ENCODE data around the gene HEXD. TPM values are rescaled to one million over a fixed set of nuclear protein-coding genes. Genes with fewer than 3 reads are reported as not detected.

Gene HEXD
- total and polyA plus RNA-seq, 2 donors (not counting 3 experiments of a cell fraction or from before 2014, with no cell fraction given), result 12.9 to 18.6 TPM

GRCh38 chr17:82388223-82388921 lies 29.8 kb upstream of the HEXD start:
- intact Hi-C loops (cut with micrococcal nuclease), result no loop called here
- CTCF ChIA-PET, result no interaction called here
- no peaks in the 10 kb centered on the region for H4K20me1 ChIP-seq (replicated peaks; ENCODE audit: control insufficient read depth, extremely low read depth, insufficient read depth, low read length)
- BruUV-seq (replicated peaks), result no TSS peak
- H3K36me3 ChIP-seq (ENCODE audit: control insufficient read depth in 2 of 2, extremely low read depth in 1 of 2, insufficient read depth in 2 of 2, low read length in 2 of 2), result no peaks in the 10 kb centered on the region
- H3K9ac ChIP-seq (replicated peaks; ENCODE audit: extremely low read depth, insufficient read depth, low read length), result no peak overlapping the region
- H3K9me1 ChIP-seq (replicated peaks; ENCODE audit: control insufficient read depth, extremely low read depth, insufficient read depth, low read length), result no peaks in the 10 kb centered on the region
- H2AFZ ChIP-seq (ENCODE audit: low read depth, low read length), result no peak overlapping the region
- no peaks in the 10 kb centered on the region for H3K27me3 ChIP-seq (ENCODE audit: control insufficient read depth in 2 of 2, insufficient read depth in 2 of 2, low read length in 2 of 2)
- no peak for TF ChIP-seq POLR2A (IDR thresholded peaks at IDR 0.05; ENCODE audit: low read depth, low read length)
- TF ChIP-seq EZH2 (IDR thresholded peaks at IDR 0.05; ENCODE audit: borderline replicate concordance, low read depth, low read length, severe bottlenecking), result no peak
- TF ChIP-seq MAX (IDR thresholded peaks at IDR 0.05; ENCODE audit: insufficient read depth, insufficient read length), result no peak
- no peak for TF ChIP-seq MYC (IDR thresholded peaks at IDR 0.05; ENCODE audit: low read depth, low read length)
- TF ChIP-seq POLR2AphosphoS5 (IDR thresholded peaks at IDR 0.05; ENCODE audit: insufficient read depth, low read depth, low read length), result no peak
- no peak for TF ChIP-seq FOS (IDR thresholded peaks at IDR 0.05; ENCODE audit: borderline replicate concordance, insufficient read depth, low read length)
- TF ChIP-seq CTCF (IDR thresholded peaks at IDR 0.05; ENCODE audit: extremely low read depth in 1 of 2, insufficient read depth in 1 of 2, low read depth in 1 of 2, low read length in 2 of 2), result no peak
- TF ChIP-seq GATA2 (IDR thresholded peaks at IDR 0.05; ENCODE audit: insufficient read depth, insufficient read length, low read depth, low read length), result no peak
- TF ChIP-seq JUN (IDR thresholded peaks at IDR 0.05; ENCODE audit: borderline replicate concordance, insufficient read depth, insufficient read length, low read depth), result no peak
- no peaks in the 10 kb centered on the region for H3K79me2 ChIP-seq (ENCODE audit: control insufficient read depth, insufficient read depth, low read length)
- H3K4me2 ChIP-seq (ENCODE audit: insufficient read depth, low read length), result no peak overlapping the region
- FAIRE-seq (no peak), DNase-seq (ENCODE audit: low read depth, low spot score) (no peak)
- H3K4me3 ChIP-seq (replicated peaks in 1 of 3; ENCODE audit: insufficient read depth in 1 of 3, low read depth in 1 of 3, low read length in 3 of 3), result no peak overlapping the region
- POLR2A ChIA-PET, result no interaction called here
- dilution Hi-C loops (cut with MboI; ENCODE audit: extremely low pct_ligation_motif_present, low sequenced_read_pairs), result no loop called here
- H3K9me3 ChIP-seq (replicated peaks; ENCODE audit: control insufficient read depth, insufficient read depth, low read length), result no peaks in the 10 kb centered on the region
- no peak overlapping the region for H3K27ac ChIP-seq (ENCODE audit: insufficient read depth, low read depth, low read length)
- no peaks in the 10 kb centered on the region for H3K4me1 ChIP-seq (ENCODE audit: control insufficient read depth, extremely low read depth, insufficient read depth, low read length)

Data from endothelial cell of umbilical vein (primary cell).